Measurements from ENCODE around the gene SCRT2. TPM values are rescaled to one million over a fixed set of nuclear protein-coding genes. Genes with fewer than 3 reads are reported as not detected.
A peak's percentile ranks its signal among the peaks of the same experiment; 100 is the strongest.
"Not testable (repeated sequence)": the region's sequence is repeated elsewhere in the genome, so short reads cannot be mapped to it uniquely, and the experiment has no call there.

Gene SCRT2
- total RNA-seq, 2 experiments from 2014 or later: not detected

DNA sequence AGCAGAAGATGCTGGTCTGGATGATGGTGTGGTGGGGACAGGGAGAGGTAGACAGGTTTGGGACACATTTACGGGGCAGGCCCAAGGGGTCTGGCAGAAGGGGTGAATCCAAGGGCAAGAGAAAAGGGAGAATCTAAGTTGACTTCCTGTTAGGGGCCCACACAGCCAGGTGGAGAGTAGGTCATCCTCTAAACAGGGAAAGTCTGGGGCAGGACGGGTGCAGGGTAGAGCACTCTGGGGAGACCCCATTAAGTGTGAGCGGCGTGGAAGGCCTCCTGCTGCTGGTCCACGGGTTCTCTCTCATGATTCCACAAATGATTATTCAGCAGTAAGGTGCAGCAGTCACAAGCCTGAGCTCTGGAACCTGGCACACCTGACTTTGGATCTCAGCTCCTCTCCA, 25.3 kb downstream of the SCRT2 start:
- Mint-ChIP-seq H3K27ac (no peak overlapping the region), H3K4me3 (no peak overlapping the region)
- POLR2A ChIA-PET: no interaction called here

DNA sequence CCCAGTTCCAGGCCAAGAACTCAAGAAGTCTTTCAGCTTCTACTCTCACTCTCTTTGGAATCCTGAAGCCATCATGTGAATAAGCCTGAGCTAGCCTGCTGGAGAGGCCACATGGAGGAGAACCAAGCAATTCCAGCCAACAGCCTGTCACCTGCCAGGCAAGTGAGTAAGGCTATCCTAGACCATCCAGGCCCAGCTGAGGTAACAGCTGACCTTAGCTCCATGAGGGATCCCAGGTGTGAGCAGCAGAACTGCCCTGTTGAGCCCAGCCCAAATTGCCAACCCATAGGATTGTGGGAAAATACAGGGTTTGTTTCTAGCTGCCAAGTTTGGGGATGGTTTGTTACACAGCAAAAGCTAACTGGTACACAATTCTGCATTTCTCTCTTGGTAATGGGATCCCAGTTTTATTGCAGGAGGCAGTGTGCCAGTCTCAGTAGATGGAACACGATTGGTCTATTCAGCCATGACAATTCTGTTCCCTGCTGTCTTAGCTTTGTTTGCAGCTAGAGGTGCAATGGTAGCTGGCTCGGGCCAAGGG, 28.1 kb downstream of the SCRT2 start:
- no peak overlapping the region for H3K4me3 Mint-ChIP-seq
- POLR2A ChIA-PET: no interaction called here

More for the DNA sequence above, 25.3 kb downstream of the SCRT2 start:
- Mint-ChIP-seq H3K27me3 (peaks cover 9% of the 10 kb centered on the region), H3K9me3 (no peaks in the 10 kb centered on the region), H3K36me3 (peaks cover 19% of the 10 kb centered on the region), H3K4me1 (peaks cover 22% of the 10 kb centered on the region)
- ATAC-seq (ENCODE audit: low read depth): no peak
- DNase-seq: no peak

DNA sequence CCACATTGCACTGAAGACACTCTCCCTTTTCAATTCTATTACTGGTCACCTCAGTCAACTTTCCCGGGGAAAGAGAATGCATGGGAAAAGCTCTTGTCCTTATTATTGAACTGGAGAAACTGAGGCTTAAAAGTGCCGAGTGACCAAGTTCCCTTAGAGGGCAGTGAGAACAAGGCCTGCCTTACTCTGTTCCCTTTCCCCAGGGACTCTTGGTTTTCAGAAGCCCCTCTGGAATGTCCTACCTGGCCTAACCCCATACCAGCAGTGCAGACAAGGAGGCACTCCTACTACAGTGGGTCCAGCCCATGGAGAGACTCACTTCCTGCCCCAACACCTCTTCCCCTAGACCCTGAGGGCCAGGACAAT, 28.8 kb downstream of the SCRT2 start:
- ATAC-seq (ENCODE audit: low read depth) (no peak), DNase-seq (no peak)
- no peak overlapping the region for H3K4me3 Mint-ChIP-seq
- H3K36me3 Mint-ChIP-seq: peaks cover 19% of the 10 kb centered on the region
- no peak overlapping the region for H3K27ac Mint-ChIP-seq
- peaks cover 16% of the 10 kb centered on the region for H3K27me3 Mint-ChIP-seq
- H3K9me3 Mint-ChIP-seq: no peaks in the 10 kb centered on the region
- POLR2A ChIA-PET: no interaction called here
- peaks cover 11% of the 10 kb centered on the region for H3K4me1 Mint-ChIP-seq

More for the DNA sequence above, 28.1 kb downstream of the SCRT2 start:
- H3K27me3 Mint-ChIP-seq: peaks cover 16% of the 10 kb centered on the region
- H3K36me3 Mint-ChIP-seq: peaks cover 19% of the 10 kb centered on the region
- DNase-seq (no peak), ATAC-seq (ENCODE audit: low read depth) (no peak)
- peaks cover 17% of the 10 kb centered on the region for H3K4me1 Mint-ChIP-seq
- H3K9me3 Mint-ChIP-seq: no peaks in the 10 kb centered on the region
- H3K27ac Mint-ChIP-seq: no peak overlapping the region

DNA sequence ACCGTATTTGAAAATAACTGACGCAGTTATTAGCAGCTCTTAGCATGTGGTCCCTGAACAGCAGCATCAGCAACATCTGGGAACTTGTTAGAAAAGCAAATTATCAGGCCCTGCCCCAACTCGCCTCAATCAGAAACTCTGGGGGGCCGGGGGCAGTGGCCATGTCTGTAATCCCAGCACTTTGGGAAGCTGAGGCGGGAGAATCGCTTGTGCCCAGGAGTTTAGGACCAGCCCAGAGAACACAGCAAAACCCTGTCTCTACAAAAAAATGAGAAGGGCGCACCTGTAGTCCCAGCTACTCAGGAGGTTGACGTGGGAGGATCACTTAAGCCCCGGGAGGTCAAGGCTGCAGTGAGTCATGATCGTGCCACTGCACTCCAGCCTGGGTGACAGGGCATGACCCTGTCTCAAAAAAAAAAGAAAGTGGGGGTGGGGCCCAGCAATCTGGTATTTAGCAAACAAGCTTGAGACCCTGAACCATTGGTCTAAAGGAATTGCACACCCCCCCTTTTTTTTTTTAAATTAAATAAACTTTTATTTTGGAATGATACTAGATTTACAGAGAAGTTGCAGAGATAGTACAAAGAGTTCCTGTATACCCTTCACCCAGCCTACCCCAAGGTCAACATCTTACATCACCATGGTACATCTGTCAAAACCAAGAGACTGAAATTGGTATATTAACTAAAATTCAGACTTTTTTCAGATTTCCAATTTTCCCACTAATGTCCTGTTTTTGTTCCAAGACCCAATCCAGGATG, 29.3 kb downstream of the SCRT2 start:
- DNase-seq (no peak), ATAC-seq (ENCODE audit: low read depth) (no peak)
- Mint-ChIP-seq H3K9me3 (no peaks in the 10 kb centered on the region), H3K27ac (no peak overlapping the region), H3K4me1 (peaks cover 7% of the 10 kb centered on the region), H3K27me3 (peaks cover 19% of the 10 kb centered on the region), H3K36me3 (peaks cover 19% of the 10 kb centered on the region), H3K4me3 (no peak overlapping the region)
- POLR2A ChIA-PET: no interaction called here

DNA sequence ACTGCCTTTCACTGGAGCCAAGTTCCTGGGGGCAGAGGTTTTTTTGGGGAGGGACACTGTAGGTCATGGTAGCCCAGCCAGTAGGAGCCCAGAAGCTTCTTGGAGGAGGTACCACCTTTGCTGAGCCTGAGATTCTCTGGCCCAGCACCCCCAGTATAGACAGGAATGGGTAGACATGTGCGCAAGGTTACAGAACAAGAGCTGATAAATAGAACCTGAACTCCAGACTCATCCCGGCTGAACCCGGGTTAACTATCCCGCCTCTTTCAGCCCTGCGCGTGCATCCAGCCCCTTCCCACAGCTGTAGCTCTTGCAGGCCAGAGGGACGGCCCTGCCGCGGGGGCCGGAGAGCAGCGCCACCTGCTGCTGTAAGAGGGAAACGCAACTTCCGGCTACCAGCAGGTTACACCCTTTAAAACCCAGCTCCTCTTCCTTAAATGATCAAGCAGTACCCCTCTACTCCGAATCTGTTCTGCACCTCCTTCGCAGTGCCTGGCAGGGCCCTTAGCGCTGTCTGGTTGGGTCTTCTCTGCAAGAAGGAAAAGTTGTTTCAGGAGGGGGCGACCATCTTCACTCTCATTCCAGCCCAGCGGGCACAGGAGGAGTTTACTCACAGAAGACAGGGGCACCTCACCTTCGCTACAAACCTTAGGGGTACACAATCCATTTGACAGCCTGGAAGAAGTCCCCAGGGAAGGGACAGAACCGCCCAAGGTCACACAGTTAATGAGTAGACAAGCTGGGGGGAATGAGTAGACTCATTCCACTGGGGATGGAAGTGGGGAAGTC, 30.1 kb downstream of the SCRT2 start:
- POLR2A ChIA-PET: no interaction called here
- ATAC-seq (ENCODE audit: low read depth) (peak; percentile 79), DNase-seq (peak; percentile 85)
- H3K27ac Mint-ChIP-seq: no peak overlapping the region
- no peaks in the 10 kb centered on the region for H3K9me3 Mint-ChIP-seq
- peaks cover 19% of the 10 kb centered on the region for H3K36me3 Mint-ChIP-seq
- peaks cover 23% of the 10 kb centered on the region for H3K27me3 Mint-ChIP-seq
- no peak overlapping the region for H3K4me3 Mint-ChIP-seq
- H3K4me1 Mint-ChIP-seq: peaks cover 7% of the 10 kb centered on the region

DNA sequence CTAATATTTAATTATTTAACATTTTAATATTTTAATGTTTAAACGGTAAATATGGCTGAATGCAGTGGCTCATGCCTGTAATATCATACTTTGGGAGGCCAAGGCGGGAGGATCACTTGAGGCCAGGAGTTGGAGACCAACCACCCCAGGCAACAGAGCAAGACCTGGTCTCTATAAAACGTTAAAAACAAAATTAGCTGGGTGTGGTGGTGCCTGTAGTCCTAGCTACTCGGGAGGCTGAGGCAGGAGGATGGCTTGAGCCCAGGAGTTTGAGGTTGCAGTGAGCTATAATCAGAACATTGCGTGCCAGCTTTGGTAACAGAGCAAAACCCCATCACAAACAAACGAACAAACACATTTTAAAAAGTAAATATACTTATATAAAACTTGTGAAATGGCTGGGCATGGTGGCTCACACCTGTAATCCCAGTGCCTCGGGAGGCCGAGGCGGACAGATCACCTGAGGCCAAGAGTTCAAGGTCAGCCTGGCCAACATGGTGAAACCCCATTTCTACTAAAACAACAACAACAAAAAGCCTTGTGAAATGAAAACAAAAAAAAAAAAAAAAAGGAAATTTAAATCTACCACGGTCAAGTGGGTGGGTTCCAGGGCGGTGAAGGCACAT, 30.8 kb downstream of the SCRT2 start:
- H3K27ac Mint-ChIP-seq: no peak overlapping the region
- H3K27me3 Mint-ChIP-seq: peaks cover 23% of the 10 kb centered on the region
- POLR2A ChIA-PET: no interaction called here
- no peak overlapping the region for H3K4me3 Mint-ChIP-seq
- DNase-seq (no peak), ATAC-seq (ENCODE audit: low read depth) (no peak)
- H3K9me3 Mint-ChIP-seq: no peaks in the 10 kb centered on the region
- peaks cover 7% of the 10 kb centered on the region for H3K4me1 Mint-ChIP-seq
- peaks cover 14% of the 10 kb centered on the region for H3K36me3 Mint-ChIP-seq

DNA sequence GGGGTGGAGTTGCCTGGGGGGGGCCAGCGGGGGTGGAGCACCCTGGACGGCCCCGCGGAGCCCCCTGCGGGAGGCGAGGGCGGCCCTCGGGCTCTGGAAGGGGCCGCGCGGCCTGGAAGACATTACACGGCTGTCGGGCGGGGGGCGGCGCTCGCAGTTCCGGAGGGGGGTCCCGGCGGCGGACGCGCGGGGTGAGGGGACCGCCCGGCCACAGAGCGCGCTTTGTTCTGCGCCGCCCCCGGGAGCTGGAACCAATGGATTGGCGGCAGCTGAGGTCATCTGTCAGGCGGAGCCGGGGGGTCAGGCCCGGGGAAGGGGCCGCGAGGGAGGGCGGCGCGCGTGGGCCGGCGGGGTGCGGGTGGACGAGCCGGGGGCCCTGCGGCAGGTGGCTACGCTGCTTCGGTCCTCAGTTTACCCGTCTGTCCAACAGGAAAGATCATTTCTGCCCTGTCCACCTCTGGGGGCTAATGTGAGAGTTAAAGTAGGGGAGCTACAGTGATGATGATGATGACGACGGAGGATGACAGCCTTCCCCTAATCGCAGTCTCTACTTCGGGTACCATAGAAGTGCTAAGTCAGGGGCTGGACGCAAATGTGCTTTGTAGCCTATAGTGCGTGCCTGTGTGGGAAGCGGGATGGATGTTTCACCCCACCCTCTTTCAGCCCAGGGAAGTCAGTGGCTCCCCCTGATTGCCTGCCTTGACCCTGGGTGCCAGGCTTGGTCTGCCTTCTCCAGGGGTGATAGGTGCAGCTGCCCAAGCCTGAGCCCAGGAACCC, 33.0 kb downstream of the SCRT2 start:
- peaks cover 23% of the 10 kb centered on the region for H3K27me3 Mint-ChIP-seq
- H3K4me3 Mint-ChIP-seq: no peak overlapping the region
- no peak overlapping the region for H3K27ac Mint-ChIP-seq
- ATAC-seq (ENCODE audit: low read depth) (no peak), DNase-seq (no peak)
- H3K36me3 Mint-ChIP-seq: peaks cover 6% of the 10 kb centered on the region
- POLR2A ChIA-PET: no interaction called here
- peaks cover 5% of the 10 kb centered on the region for H3K4me1 Mint-ChIP-seq
- no peaks in the 10 kb centered on the region for H3K9me3 Mint-ChIP-seq

DNA sequence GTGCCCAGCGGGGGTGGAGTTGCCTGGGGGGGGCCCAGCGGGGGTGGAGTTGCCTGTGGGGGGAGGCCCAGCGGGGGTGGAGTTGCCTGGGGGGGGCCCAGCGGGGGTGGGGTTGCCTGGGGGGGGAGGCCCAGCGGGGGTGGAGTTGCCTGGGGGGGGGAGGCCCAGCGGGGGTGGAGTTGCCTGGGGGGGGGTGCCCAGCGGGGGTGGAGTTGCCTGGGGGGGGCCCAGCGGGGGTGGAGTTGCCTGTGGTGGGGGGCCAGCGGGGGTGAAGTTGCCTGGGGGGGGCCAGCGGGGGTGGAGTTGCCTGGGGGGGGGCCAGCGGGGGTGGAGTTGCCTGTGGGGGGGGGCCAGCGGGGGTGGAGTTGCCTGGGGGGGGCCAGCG, 33.6 kb downstream of the SCRT2 start:
- H3K27ac Mint-ChIP-seq; ATAC-seq (ENCODE audit: low read depth); POLR2A ChIA-PET; H3K4me1 Mint-ChIP-seq; H3K9me3 Mint-ChIP-seq; H3K4me3 Mint-ChIP-seq; DNase-seq; H3K36me3 Mint-ChIP-seq: not testable (repeated sequence)
- peaks cover 23% of the 10 kb centered on the region for H3K27me3 Mint-ChIP-seq

DNA sequence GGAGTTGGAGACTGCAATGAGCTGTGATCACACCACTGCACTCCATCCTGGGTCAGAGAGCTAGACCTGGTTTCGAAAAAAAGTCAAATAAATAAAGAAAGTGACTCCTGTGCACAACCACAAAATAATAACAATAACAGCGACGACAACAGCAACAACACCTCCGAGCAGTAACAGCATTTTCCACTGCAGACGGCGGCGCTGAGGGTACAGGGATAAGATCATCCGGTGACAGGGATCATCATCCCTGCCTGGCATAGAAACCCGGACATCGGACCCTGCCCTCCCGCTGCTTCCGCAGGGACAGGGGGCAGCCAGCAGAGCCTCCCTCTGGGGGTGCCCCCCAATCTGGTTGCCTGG, 34.1 kb downstream of the SCRT2 start:
- Mint-ChIP-seq H3K9me3 (no peaks in the 10 kb centered on the region), H3K27ac (no peak overlapping the region), H3K4me1 (peaks cover 5% of the 10 kb centered on the region), H3K4me3 (no peak overlapping the region), H3K36me3 (no peaks in the 10 kb centered on the region), H3K27me3 (peaks cover 25% of the 10 kb centered on the region)
- ATAC-seq (ENCODE audit: low read depth) (no peak), DNase-seq (no peak)
- POLR2A ChIA-PET: no interaction called here

DNA sequence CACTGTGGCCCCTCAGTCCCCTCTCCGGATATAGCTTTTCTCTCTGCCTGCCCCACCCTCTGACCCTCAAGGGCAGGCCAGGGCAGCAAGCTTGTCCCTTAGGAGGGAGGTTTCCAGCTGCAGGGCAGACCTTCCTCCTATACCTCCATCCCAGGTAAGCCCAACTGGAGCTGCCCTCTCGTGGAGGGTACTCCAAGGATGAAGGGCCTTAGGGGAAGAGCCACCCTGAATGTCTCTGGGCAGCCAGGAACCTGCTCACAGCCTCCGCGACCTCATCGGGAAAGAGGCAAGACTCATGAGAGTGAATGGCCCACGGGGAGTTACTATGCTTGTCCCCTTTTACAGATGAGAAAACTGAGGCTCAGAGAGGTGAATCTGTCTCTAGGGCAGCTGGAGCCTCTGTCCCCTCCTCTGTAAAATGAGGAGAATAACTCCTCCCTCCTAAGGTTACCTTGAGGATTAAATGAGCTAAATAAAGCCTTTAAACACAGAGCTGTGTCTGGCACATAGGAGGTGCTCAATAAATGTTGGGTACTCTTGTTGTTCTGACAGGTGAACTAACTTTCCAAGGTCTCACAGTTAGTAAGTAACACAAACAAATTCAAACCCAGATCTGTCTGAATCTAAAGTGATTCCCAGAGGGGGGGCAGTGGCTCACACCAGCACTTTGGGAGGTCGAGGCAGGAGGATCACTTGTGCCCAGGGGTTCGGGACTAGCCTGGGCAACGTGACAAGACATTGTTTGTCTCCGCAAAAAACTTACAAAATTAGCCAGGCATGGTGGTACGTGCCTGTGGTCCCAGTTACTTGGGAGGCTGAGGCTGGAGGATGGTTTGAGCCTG, 34.7 kb downstream of the SCRT2 start:
- H3K4me1 Mint-ChIP-seq: peaks cover 5% of the 10 kb centered on the region
- H3K36me3 Mint-ChIP-seq: no peaks in the 10 kb centered on the region
- no peak overlapping the region for H3K27ac Mint-ChIP-seq
- no peak overlapping the region for H3K4me3 Mint-ChIP-seq
- H3K27me3 Mint-ChIP-seq: peaks cover 29% of the 10 kb centered on the region
- no peak for ATAC-seq (ENCODE audit: low read depth)
- no peak for DNase-seq
- no peaks in the 10 kb centered on the region for H3K9me3 Mint-ChIP-seq
- POLR2A ChIA-PET: no interaction called here

DNA sequence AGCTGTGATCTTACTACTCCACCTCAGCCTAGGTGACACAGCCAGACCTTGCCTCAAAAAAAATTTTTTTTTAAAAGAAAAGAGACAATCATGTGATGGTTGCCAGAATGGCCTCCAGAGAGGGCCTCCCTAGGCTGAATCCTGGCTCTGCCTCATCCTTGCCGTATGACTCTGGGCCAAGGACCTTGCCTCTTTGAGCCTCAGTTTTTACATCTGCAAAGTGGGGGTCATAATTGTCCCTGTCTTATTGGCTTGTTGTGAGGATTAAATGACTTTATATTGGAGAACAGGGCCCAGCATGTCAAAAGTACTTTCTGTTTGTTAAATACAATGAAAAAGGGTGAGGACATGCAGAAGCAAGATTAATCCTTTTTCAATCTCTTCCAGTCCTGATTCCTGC, 37.0 kb downstream of the SCRT2 start:
- DNase-seq (no peak), ATAC-seq (ENCODE audit: low read depth) (no peak)
- H3K27me3 Mint-ChIP-seq: peaks cover 23% of the 10 kb centered on the region
- POLR2A ChIA-PET: no interaction called here
- H3K27ac Mint-ChIP-seq: no peak overlapping the region
- H3K4me3 Mint-ChIP-seq: no peak overlapping the region
- H3K4me1 Mint-ChIP-seq: no peaks in the 10 kb centered on the region
- H3K36me3 Mint-ChIP-seq: no peaks in the 10 kb centered on the region
- no peaks in the 10 kb centered on the region for H3K9me3 Mint-ChIP-seq

DNA sequence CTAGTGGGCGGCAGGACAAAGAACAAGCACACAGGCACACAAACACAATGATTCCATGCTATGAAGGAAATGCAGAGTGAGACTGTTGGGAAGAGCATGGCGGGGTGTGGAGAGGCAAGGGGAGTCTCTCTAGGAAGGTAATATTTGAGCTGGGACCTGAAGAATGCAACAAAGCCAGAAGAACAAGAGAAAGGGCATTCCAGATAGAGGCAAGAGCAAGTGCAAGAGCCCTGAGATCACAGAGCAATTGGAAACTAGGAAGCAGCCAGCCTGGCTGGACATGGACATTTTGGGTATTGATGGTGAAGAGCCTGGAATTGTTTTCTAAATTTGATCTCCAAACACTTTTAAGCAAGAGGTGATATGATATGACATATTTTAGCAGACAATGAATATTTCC, 38.0 kb downstream of the SCRT2 start:
- H3K4me3 Mint-ChIP-seq: no peak overlapping the region
- H3K9me3 Mint-ChIP-seq: no peaks in the 10 kb centered on the region
- H3K27ac Mint-ChIP-seq: no peak overlapping the region
- POLR2A ChIA-PET: no interaction called here
- no peaks in the 10 kb centered on the region for H3K4me1 Mint-ChIP-seq
- ATAC-seq (ENCODE audit: low read depth) (no peak), DNase-seq (no peak)
- peaks cover 13% of the 10 kb centered on the region for H3K27me3 Mint-ChIP-seq
- no peaks in the 10 kb centered on the region for H3K36me3 Mint-ChIP-seq

Measured in activated naive CD8-positive, alpha-beta T cell treated with anti-CD3 and anti-CD28 coated beads, Interleukin-2, amount 10 ng/mL, durations not matched to agents 7 days and 5 days (primary cell).